ENCODE measurements around the gene ROCK2.
"Not testable (repeated sequence)": the region's sequence is repeated elsewhere in the genome, so short reads cannot be mapped to it uniquely, and the experiment has no call there.

The ROCK2 gene

GRCh38 chr2:11340717-11341116, 3.7 kb downstream of the ROCK2 start:
- no peak for DNase-seq (ENCODE audit: low spot score)

- no peak for DNase-seq (ENCODE audit: low spot score)
Observed at GRCh38 chr2:11339508-11340083, 4.8 kb downstream of the ROCK2 start.

GRCh38 chr2:11338580-11338979, 5.9 kb downstream of the ROCK2 start:
- DNase-seq (ENCODE audit: low spot score) = no peak

GRCh38 chr2:11337909-11338308, 6.5 kb downstream of the ROCK2 start:
- no peak for DNase-seq (ENCODE audit: low spot score)

GRCh38 chr2:11336189-11336588, 8.2 kb downstream of the ROCK2 start:
- DNase-seq (ENCODE audit: low spot score) = no peak

- no peak for DNase-seq (ENCODE audit: low spot score)
Observed at GRCh38 chr2:11333427-11334183, 10.8 kb downstream of the ROCK2 start.

- no peak for DNase-seq (ENCODE audit: low spot score)
Observed at GRCh38 chr2:11332596-11332995, 11.8 kb downstream of the ROCK2 start.

GRCh38 chr2:11330457-11331142, 13.8 kb downstream of the ROCK2 start:
- no peak for DNase-seq (ENCODE audit: low spot score)

GRCh38 chr2:11329776-11330175, 14.7 kb downstream of the ROCK2 start:
- DNase-seq (ENCODE audit: low spot score) = peak; percentile 36

- not testable (repeated sequence) for DNase-seq (ENCODE audit: low spot score)
Observed at GRCh38 chr2:11328522-11328921, 15.9 kb downstream of the ROCK2 start.

- DNase-seq (ENCODE audit: low spot score) = no peak
Observed at GRCh38 chr2:11327871-11328270, 16.6 kb downstream of the ROCK2 start.

GRCh38 chr2:11326677-11327211, 17.7 kb downstream of the ROCK2 start:
- no peak for DNase-seq (ENCODE audit: low spot score)

- DNase-seq (ENCODE audit: low spot score) = no peak
Observed at GRCh38 chr2:11325961-11326676, 18.3 kb downstream of the ROCK2 start.

- DNase-seq (ENCODE audit: low spot score) = no peak
Observed at GRCh38 chr2:11321847-11322246, 22.6 kb downstream of the ROCK2 start.

GRCh38 chr2:11320698-11321492, 23.5 kb downstream of the ROCK2 start:
- DNase-seq (ENCODE audit: low spot score) = no peak

GRCh38 chr2:11319939-11320338, 24.5 kb downstream of the ROCK2 start:
- no peak for DNase-seq (ENCODE audit: low spot score)

GRCh38 chr2:11315074-11315705, 29.2 kb downstream of the ROCK2 start:
- no peak for DNase-seq (ENCODE audit: low spot score)

- DNase-seq (ENCODE audit: low spot score) = no peak
Observed at GRCh38 chr2:11314487-11314886, 29.9 kb downstream of the ROCK2 start.

- no peak for DNase-seq (ENCODE audit: low spot score)
Observed at GRCh38 chr2:11312770-11313471, 31.5 kb downstream of the ROCK2 start.

- no peak for DNase-seq (ENCODE audit: low spot score)
Observed at GRCh38 chr2:11311543-11311942, 32.9 kb downstream of the ROCK2 start.
